Upper lobe of left lung (tissue), 6 donors: Measurements from ENCODE around the gene PYURF. TPM values are rescaled to one million over a fixed set of nuclear protein-coding genes. Genes with fewer than 3 reads are reported as not detected.
A peak's percentile ranks its signal among the peaks of the same experiment; 100 is the strongest.

Experiments
- ATAC-seq, 2 donors: fragments of 200-7000 bp; cut with Tn5 transposase; one replicate each; pipeline ENCODE4 v1.9.1; 2022; ENCODE audit warnings: mild to moderate bottlenecking in 2 of 2, moderate library complexity in 2 of 2; ENCODE audit not compliant: low FRiP score in 2 of 2
- DNase-seq, 2 donors: peaks; one replicate each; pipeline ENCODE4 v3.0.0-alpha.2; 2019 to 2020
- H3K27ac ChIP-seq, 4 donors: fragments of 200-600 bp; sonication (generic); one replicate each; pipeline ENCODE4 v1.5.1; 2016 to 2019
- H3K27me3 ChIP-seq, 4 donors: fragments of 200-600 bp; sonication (generic); one replicate each; pipeline ENCODE4 v1.5.1; 2017 to 2019
- H3K36me3 ChIP-seq, 4 donors: fragments of 200-600 bp; sonication (generic); one replicate each; pipeline ENCODE4 v1.5.1; 2016 to 2019
- H3K4me1 ChIP-seq, 4 donors: fragments of 200-600 bp; sonication (generic); one replicate each; pipeline ENCODE4 v1.5.1; 2018 to 2019
- H3K4me3 ChIP-seq, 4 donors: fragments of 200-600 bp; sonication (generic); one replicate each; pipeline ENCODE4 v1.5.1; 2017 to 2019; ENCODE audit warnings: mild to moderate bottlenecking in 2 of 4, moderate library complexity in 1 of 4
- H3K9me3 ChIP-seq, 4 donors: fragments of 200-600 bp; sonication (generic); one replicate each; pipeline ENCODE4 v1.5.1; 2018 to 2019
- CTCF ChIP-seq, 6 experiments: fragments of 450-650 bp in 4 of 6; fragments of 200-600 bp in 2 of 6; sonication (generic) in 2 of 6; IDR thresholded peaks; one replicate each; pipeline ENCODE4 v1.5.1; 2016 to 2019; ENCODE audit warnings: antibody characterized with exemption in 6 of 6
- EP300 ChIP-seq, 4 donors: sonication (generic); formaldehyde crosslinking; IDR thresholded peaks; one replicate each; pipeline ENCODE4 v1.5.1; 2017; ENCODE audit warnings: antibody characterized with exemption in 4 of 4, control low read depth in 2 of 4
- POLR2A ChIP-seq, 4 donors: fragments of 450-650 bp; IDR thresholded peaks; one replicate each; pipeline ENCODE4 v1.5.1; 2016 to 2017; ENCODE audit warnings: antibody characterized with exemption in 4 of 4, mild to moderate bottlenecking in 2 of 4
- POLR2AphosphoS5 ChIP-seq, 2 donors: sonication (generic); formaldehyde crosslinking; IDR thresholded peaks; one replicate each; pipeline ENCODE4 v1.5.1; 2017; ENCODE audit warnings: antibody characterized with exemption in 2 of 2
- WGBS, 2 donors: methylation state at CpG; one replicate each; pipeline ENCODE4 v1.1.5; 2017 to 2018; 5-methylcytosine and 5-hydroxymethylcytosine counted together
- total RNA-seq, 6 donors: library from RNA; depleted of rRNA in 4 of 6; stranded (reverse); fragments of >200 nt in 4 of 6; gene quantifications; one replicate each; pipeline versions ENCODE4 v1.1.0 to v1.2.1, GENCODE V29; 2016 to 2021
- donor health status: DM: no; HTN: no; CAD: no; lungs with moderate emphysema.
- donor health status: DM: no; HTN: yes; CAD: no; lungs with severe emphysema.

The PYURF gene
- total RNA-seq, 6 donors from 2014 or later: 24.1 to 71.4 (median 62.0) TPM

- no peak overlapping the region for H3K27ac ChIP-seq
- no peaks in the 10 kb centered on the region for H3K27me3 ChIP-seq
- ATAC-seq (no peak), DNase-seq (no peak)
- no peaks in the 10 kb centered on the region for H3K4me1 ChIP-seq
- no peak overlapping the region for H3K4me3 ChIP-seq
- WGBS, 2 donors: 88 to 94% methylated on average over 2 of the region's 2 CpGs
- peaks cover 0 to 15% (median 0%) of the 10 kb centered on the region in 4 donors for H3K36me3 ChIP-seq
- H3K9me3 ChIP-seq: no peaks in the 10 kb centered on the region
- no peak for TF ChIP-seq POLR2AphosphoS5 (IDR thresholded peaks at IDR 0.05)
- TF ChIP-seq EP300 (IDR thresholded peaks at IDR 0.05): no peak
- no peak for TF ChIP-seq CTCF (IDR thresholded peaks at IDR 0.05)
- no peak for TF ChIP-seq POLR2A (IDR thresholded peaks at IDR 0.05)
These were observed 20.2 kb downstream of the PYURF start for GRCh38 chr4:88503344-88503743.

- ATAC-seq: peak; percentile 21 to 51
- no peak for TF ChIP-seq POLR2AphosphoS5 (IDR thresholded peaks at IDR 0.05)
- Histone ChIP-seq H3K27ac (no peak overlapping the region), H3K9me3 (no peaks in the 10 kb centered on the region), H3K36me3 (peaks cover 0 to 27% (median 2%) of the 10 kb centered on the region in 4 donors), H3K4me1 (no peaks in the 10 kb centered on the region), H3K4me3 (no peak overlapping the region), H3K27me3 (no peaks in the 10 kb centered on the region)
- DNase-seq: no peak
- 100% methylated on average over 2 of the region's 2 CpGs for WGBS, 2 donors
These were observed 25.6 kb downstream of the PYURF start for GRCh38 chr4:88497859-88498409.

- TF ChIP-seq POLR2AphosphoS5 (IDR thresholded peaks at IDR 0.05): no peak
- no peak for TF ChIP-seq POLR2A (IDR thresholded peaks at IDR 0.05)
- no peak for TF ChIP-seq CTCF (IDR thresholded peaks at IDR 0.05)
- no peak for TF ChIP-seq EP300 (IDR thresholded peaks at IDR 0.05)
- H3K27me3 ChIP-seq: no peaks in the 10 kb centered on the region
- 57 to 60% methylated on average over 4 of the region's 4 CpGs for WGBS, 2 donors
- H3K9me3 ChIP-seq: no peaks in the 10 kb centered on the region
- H3K4me3 ChIP-seq: no peak overlapping the region
- ATAC-seq (no peak), DNase-seq (no peak)
- H3K27ac ChIP-seq: no peak overlapping the region
- no peaks in the 10 kb centered on the region for H3K4me1 ChIP-seq
- H3K36me3 ChIP-seq: peaks cover 0 to 39% (median 0%) of the 10 kb centered on the region in 4 donors
These were observed 34.3 kb downstream of the PYURF start for GRCh38 chr4:88489100-88489761.

GRCh38 chr4:88481537-88481936 is 42.0 kb downstream of the PYURF start:
- 70 to 81% methylated on average over 1 of the region's 1 CpG for WGBS, 2 donors
- Histone ChIP-seq H3K4me1 (no peaks in the 10 kb centered on the region), H3K36me3 (peaks cover 0 to 18% (median 0%) of the 10 kb centered on the region in 4 donors), H3K9me3 (no peaks in the 10 kb centered on the region), H3K27me3 (no peaks in the 10 kb centered on the region), H3K27ac (no peak overlapping the region), H3K4me3 (no peak overlapping the region)
- no peak for DNase-seq
- TF ChIP-seq EP300 (IDR thresholded peaks at IDR 0.05) (no peak), POLR2A (IDR thresholded peaks at IDR 0.05) (no peak), POLR2AphosphoS5 (IDR thresholded peaks at IDR 0.05) (no peak)
- ATAC-seq: no peak

GRCh38 chr4:88478247-88478646 is 45.3 kb downstream of the PYURF start:
- Histone ChIP-seq H3K36me3 (peaks cover 0 to 16% (median 2%) of the 10 kb centered on the region in 4 donors), H3K4me1 (no peaks in the 10 kb centered on the region), H3K27me3 (no peaks in the 10 kb centered on the region), H3K27ac (no peak overlapping the region), H3K9me3 (no peaks in the 10 kb centered on the region), H3K4me3 (no peak overlapping the region)
- DNase-seq: no peak
- TF ChIP-seq CTCF (IDR thresholded peaks at IDR 0.05) (no peak), POLR2A (IDR thresholded peaks at IDR 0.05) (no peak), EP300 (IDR thresholded peaks at IDR 0.05) (no peak), POLR2AphosphoS5 (IDR thresholded peaks at IDR 0.05) (no peak)
- no peak for ATAC-seq
- WGBS, 2 donors: 86 to 94% methylated on average over 2 of the region's 2 CpGs
